ELR (cell line): Measurements from ENCODE around the gene DNAJC17.

ENCODE experiments used
- DNase-seq: peaks from one replicate; pipeline ENCODE4 v3.0.0-alpha.2; 2015; ENCODE audit warnings: low read depth

DNAJC17 gene

GRCh38 chr15:40807028-40807887, at the start of gene DNAJC17, which contains the start of gene ZFYVE19:
TSS of gene DNAJC17 (minus strand) at chr15:40807473. CDS start at chr15:40807446, 27 bp downstream.
TSS of gene ZFYVE19 (plus strand) at chr15:40807089. CDS start at chr15:40807590, 501 bp downstream.
- DNase-seq, result peak; percentile 98

GRCh38 chr15:40856746-40857145, 49.5 kb upstream of the DNAJC17 start:
- no peak for DNase-seq

GRCh38 chr15:40855706-40856234, 48.5 kb upstream of the DNAJC17 start:
- DNase-seq, result no peak

- no peak for DNase-seq
Measured at GRCh38 chr15:40854161-40854560, 46.9 kb upstream of the DNAJC17 start.

GRCh38 chr15:40853241-40853890, 46.1 kb upstream of the DNAJC17 start:
- no peak for DNase-seq

- no peak for DNase-seq
Measured at GRCh38 chr15:40852529-40852928, 45.3 kb upstream of the DNAJC17 start.

- no peak for DNase-seq
Measured at GRCh38 chr15:40850576-40851112, 43.4 kb upstream of the DNAJC17 start.

GRCh38 chr15:40847223-40847961, 40.1 kb upstream of the DNAJC17 start:
- DNase-seq, result peak; percentile 48

- peak; percentile 16 for DNase-seq
Measured at GRCh38 chr15:40846841-40847222, 39.6 kb upstream of the DNAJC17 start.

- DNase-seq, result peak; percentile 17
Measured at GRCh38 chr15:40845511-40846284, 38.4 kb upstream of the DNAJC17 start.

- no peak for DNase-seq
Measured at GRCh38 chr15:40845036-40845435, 37.8 kb upstream of the DNAJC17 start.

GRCh38 chr15:40844696-40845030, 37.4 kb upstream of the DNAJC17 start:
- DNase-seq, result peak; percentile 31

GRCh38 chr15:40843885-40844695, 36.8 kb upstream of the DNAJC17 start, which contains the start of gene SPINT1:
TSS of gene SPINT1 (plus strand) at chr15:40844048. CDS start at chr15:40844555, 507 bp downstream.
- DNase-seq, result peak; percentile 16

GRCh38 chr15:40843261-40843884, 36.1 kb upstream of the DNAJC17 start:
- DNase-seq, result no peak

GRCh38 chr15:40841741-40842140, 34.5 kb upstream of the DNAJC17 start:
- DNase-seq, result no peak

GRCh38 chr15:40838756-40839155, 31.5 kb upstream of the DNAJC17 start:
- DNase-seq, result no peak

- DNase-seq, result no peak
Measured at GRCh38 chr15:40836020-40836419, 28.7 kb upstream of the DNAJC17 start.

GRCh38 chr15:40832903-40833302, 25.6 kb upstream of the DNAJC17 start:
- no peak for DNase-seq

- no peak for DNase-seq
Measured at GRCh38 chr15:40831861-40832260, 24.6 kb upstream of the DNAJC17 start.

- no peak for DNase-seq
Measured at GRCh38 chr15:40830884-40831283, 23.6 kb upstream of the DNAJC17 start.
